GM19468 (cell line): ENCODE results near the gene UCN3.
"Not testable (repeated sequence)": the region's sequence is repeated elsewhere in the genome, so short reads cannot be mapped to it uniquely, and the experiment has no call there.

Source experiments
- ATAC-seq: cut with Tn5 transposase; IDR thresholded peaks from one replicate; pipeline ENCODE4 v1.9.1; 2021; ENCODE audit warnings: mild to moderate bottlenecking, moderate library complexity, moderate number of reproducible peaks; ENCODE audit not compliant: unreplicated experiment; ENCODE audit errors: extremely low read depth

Gene UCN3

GRCh38 chr10:5364374-5364773 is 392 bp upstream of the UCN3 start:
- ATAC-seq = no peak

GRCh38 chr10:5365928-5366327 is 1.2 kb downstream of the UCN3 start:
- ATAC-seq = no peak

- ATAC-seq = no peak
Measured at GRCh38 chr10:5369362-5370158, 4.8 kb downstream of the UCN3 start.

- no peak for ATAC-seq
Measured at GRCh38 chr10:5370493-5371352, 6.0 kb downstream of the UCN3 start.

GRCh38 chr10:5373307-5373706 is 8.5 kb downstream of the UCN3 start:
- ATAC-seq = no peak

GRCh38 chr10:5373891-5374611 is 9.3 kb downstream of the UCN3 start:
- no peak for ATAC-seq

- ATAC-seq = no peak
Measured at GRCh38 chr10:5376450-5376849, 11.7 kb downstream of the UCN3 start.

- ATAC-seq = not testable (repeated sequence)
Measured at GRCh38 chr10:5379202-5379601, 14.4 kb downstream of the UCN3 start.

- ATAC-seq = not testable (repeated sequence)
Measured at GRCh38 chr10:5380395-5380794, 15.6 kb downstream of the UCN3 start.

- no peak for ATAC-seq
Measured at GRCh38 chr10:5381187-5381586, 16.4 kb downstream of the UCN3 start.

- ATAC-seq = no peak
Measured at GRCh38 chr10:5385224-5385623, 20.5 kb downstream of the UCN3 start.

GRCh38 chr10:5387169-5387568 is 22.4 kb downstream of the UCN3 start:
- no peak for ATAC-seq

GRCh38 chr10:5390607-5391205 is 25.9 kb downstream of the UCN3 start:
- no peak for ATAC-seq

- no peak for ATAC-seq
Measured at GRCh38 chr10:5391790-5392189, 27.0 kb downstream of the UCN3 start.

GRCh38 chr10:5393529-5393928 is 28.8 kb downstream of the UCN3 start:
- no peak for ATAC-seq

- ATAC-seq = no peak
Measured at GRCh38 chr10:5395168-5395567, 30.4 kb downstream of the UCN3 start.

GRCh38 chr10:5396556-5397300 is 32.0 kb downstream of the UCN3 start:
- ATAC-seq = no peak

GRCh38 chr10:5399332-5399731 is 34.6 kb downstream of the UCN3 start:
- no peak for ATAC-seq

- ATAC-seq = no peak
Measured at GRCh38 chr10:5400468-5401240, 35.9 kb downstream of the UCN3 start.
